ENCODE results near the gene PLPPR3.

Gene PLPPR3

DNA sequence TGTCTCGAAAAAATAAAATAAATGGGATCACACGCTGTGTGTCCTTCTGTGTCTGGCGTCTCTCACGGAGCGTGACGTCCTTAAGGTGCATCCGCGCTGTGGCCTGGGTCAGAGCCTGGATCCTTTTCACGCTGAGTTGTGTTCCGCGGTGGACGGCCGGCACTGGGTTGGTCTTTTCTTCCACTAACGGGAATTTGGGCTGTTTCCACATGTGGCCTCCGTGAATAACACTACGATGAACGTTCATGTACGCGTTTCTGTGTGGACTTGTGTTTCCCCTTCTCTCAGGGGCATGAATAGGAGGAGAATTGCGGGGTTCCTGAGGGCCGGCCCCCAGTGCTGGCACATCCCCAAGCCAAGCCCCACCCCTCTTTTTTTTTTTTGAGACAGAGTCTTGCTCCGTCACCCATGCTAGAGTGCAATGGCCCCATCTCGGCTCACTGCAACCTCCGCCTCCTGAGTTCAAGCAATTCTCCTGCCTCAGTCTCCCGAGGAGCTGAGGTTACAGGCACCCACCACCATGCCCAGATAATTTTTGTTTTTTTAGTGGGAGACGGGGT is 30.7 kb downstream of the PLPPR3 start:
- TF ChIP-seq, protein P1, sequence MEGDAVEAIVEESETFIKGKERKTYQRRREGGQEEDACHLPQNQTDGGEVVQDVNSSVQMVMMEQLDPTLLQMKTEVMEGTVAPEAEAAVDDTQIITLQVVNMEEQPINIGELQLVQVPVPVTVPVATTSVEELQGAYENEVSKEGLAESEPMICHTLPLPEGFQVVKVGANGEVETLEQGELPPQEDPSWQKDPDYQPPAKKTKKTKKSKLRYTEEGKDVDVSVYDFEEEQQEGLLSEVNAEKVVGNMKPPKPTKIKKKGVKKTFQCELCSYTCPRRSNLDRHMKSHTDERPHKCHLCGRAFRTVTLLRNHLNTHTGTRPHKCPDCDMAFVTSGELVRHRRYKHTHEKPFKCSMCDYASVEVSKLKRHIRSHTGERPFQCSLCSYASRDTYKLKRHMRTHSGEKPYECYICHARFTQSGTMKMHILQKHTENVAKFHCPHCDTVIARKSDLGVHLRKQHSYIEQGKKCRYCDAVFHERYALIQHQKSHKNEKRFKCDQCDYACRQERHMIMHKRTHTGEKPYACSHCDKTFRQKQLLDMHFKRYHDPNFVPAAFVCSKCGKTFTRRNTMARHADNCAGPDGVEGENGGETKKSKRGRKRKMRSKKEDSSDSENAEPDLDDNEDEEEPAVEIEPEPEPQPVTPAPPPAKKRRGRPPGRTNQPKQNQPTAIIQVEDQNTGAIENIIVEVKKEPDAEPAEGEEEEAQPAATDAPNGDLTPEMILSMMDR (IDR thresholded peaks at IDR 0.05; ENCODE audit: control extremely low read depth, extremely low read depth, low read depth, missing control alignments): no peak
- CTCF ChIA-PET: no interaction called here
- no peak for DNase-seq (ENCODE audit: extremely low spot score)
- POLR2A ChIA-PET: no interaction called here

DNA sequence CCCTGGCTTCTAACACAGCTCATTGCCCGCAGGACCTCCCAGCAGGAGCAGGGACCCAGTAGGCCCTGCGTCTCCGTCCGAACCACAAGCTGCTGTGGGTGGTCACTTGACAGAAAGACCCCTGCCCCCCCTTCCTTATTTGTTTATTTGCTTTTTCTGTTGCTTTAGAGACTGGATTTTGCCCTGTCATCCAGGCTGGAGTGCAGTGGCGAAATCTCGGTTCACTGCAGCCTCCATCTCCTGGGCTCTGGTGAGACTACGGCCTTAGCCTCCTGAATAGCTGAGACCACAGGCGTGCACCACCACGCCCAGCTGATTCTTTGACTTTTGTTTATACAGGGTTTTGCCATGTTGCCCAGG is 32.1 kb downstream of the PLPPR3 start:
- DNase-seq (ENCODE audit: extremely low spot score): no peak
- TF ChIP-seq, protein P1 (IDR thresholded peaks at IDR 0.05; ENCODE audit: control extremely low read depth, extremely low read depth, low read depth, missing control alignments): no peak
- CTCF ChIA-PET: no interaction called here
- POLR2A ChIA-PET: no interaction called here

DNA sequence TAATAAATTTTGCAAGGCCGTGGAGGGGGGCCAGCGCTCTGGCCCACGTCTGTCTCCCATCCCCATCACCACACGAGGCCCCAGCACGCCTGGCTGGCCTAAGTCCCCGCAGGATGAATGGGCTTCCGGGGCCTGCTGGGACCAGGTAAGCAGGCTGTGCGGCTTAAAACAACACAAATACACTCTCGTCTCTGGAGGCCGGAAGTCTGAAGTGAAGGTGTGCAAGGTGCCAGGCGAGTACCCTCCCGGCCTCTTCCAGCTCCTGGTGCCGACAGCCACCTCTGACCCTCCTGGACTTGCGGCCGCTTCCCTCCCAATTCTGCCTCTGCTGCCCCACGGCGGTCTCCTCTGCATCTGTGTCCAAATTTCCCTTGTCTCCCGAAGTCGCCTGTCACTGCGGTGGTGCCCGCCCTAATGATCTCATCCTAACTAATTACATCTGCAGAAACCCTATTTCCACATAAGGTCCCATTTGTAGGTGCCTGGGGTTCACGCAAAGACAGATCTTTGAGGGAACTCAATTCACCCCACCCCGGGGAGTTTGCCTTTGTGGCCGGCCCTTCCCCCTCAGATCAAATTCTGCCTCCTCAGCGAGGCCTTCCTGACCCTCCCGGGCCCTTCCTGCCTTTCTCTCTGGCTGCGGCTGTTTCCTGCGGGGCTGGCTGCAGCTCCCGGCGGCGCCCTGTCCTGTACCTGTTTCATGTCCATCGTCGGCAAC is 32.6 kb downstream of the PLPPR3 start:
- TF ChIP-seq, protein P1 (IDR thresholded peaks at IDR 0.05; ENCODE audit: control extremely low read depth, extremely low read depth, low read depth, missing control alignments): no peak
- DNase-seq (ENCODE audit: extremely low spot score): no peak
- ChIA-PET POLR2A (no interaction called here), CTCF (interaction anchor here (1.2 kb wide), 1 partner anchor 18 kb away, joined by 3 read pairs; no protein-coding TSS in a partner anchor)

DNA sequence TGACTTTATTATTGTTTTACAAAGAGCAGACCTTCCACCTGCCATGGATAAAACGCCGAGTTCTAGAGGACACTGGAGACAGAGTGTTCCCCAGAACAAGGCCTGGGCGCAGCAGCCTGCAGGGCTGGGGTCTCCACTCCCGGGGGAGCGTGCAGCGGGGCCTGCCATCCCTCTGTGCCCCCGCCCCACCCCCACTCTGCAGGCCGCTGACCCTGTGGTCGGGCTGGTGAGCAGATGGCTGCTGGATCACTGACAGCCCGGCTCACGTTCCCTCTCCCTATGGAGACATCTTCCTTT is 33.1 kb downstream of the PLPPR3 start:
- ChIA-PET POLR2A (no interaction called here), CTCF (interaction anchor here (1.2 kb wide), 1 partner anchor 18 kb away, joined by 3 read pairs; no protein-coding TSS in a partner anchor)
- DNase-seq (ENCODE audit: extremely low spot score): no peak
- TF ChIP-seq, protein P1 (IDR thresholded peaks at IDR 0.05; ENCODE audit: control extremely low read depth, extremely low read depth, low read depth, missing control alignments): no peak

DNA sequence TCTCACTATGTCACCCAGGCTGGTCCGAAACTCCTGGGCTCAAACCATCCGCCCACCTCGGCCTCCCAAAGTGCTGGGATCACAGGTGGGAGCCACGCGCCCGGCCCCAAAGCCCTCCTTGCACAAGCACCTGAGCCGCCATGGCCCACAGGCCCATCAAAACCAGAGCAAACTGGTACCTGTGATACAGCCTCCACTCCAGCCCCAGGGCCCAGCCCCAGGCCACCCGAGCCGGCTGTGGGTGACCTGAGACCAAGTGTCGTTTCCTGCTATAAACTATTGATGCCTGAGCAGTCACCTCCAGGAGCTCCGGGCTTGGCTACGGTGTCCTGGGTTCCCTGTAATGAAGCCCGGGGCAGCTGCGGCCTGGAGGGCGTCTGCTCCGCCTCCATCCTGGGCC is 34.2 kb downstream of the PLPPR3 start:
- POLR2A ChIA-PET: no interaction called here
- CTCF ChIA-PET: no interaction called here

DNA sequence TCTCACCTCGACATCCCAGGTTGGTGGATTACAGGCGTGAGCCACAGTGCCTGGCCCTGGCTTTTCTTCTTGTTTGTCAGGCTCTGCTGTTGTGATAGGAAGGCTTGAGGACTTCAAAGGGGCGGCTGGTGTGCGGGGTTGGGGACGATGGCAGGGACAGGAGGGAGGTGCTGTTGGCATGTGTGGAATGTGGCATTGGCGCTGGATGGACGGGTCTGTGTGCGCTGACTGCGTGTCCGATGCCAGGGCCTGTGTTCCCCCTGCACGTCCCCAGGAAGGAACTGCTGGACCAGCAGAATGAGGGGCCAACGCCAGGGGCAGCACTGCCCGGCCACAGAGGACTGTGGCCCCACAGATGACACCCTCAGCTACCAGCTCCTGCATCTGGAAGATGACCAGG is 37.2 kb downstream of the PLPPR3 start:
- no peak for DNase-seq (ENCODE audit: extremely low spot score)
- ChIA-PET CTCF (no interaction called here), POLR2A (no interaction called here)
- TF ChIP-seq, protein P1 (IDR thresholded peaks at IDR 0.05; ENCODE audit: control extremely low read depth, extremely low read depth, low read depth, missing control alignments): no peak

More for the DNA sequence above, 34.2 kb downstream of the PLPPR3 start:
- TF ChIP-seq, protein P1 (IDR thresholded peaks at IDR 0.05; ENCODE audit: control extremely low read depth, extremely low read depth, low read depth, missing control alignments): no peak
- DNase-seq (ENCODE audit: extremely low spot score): no peak
